Adrenal gland (tissue), 5 donors: ENCODE data around the gene NPFF.
A peak's percentile ranks its signal among the peaks of the same experiment; 100 is the strongest.

ENCODE experiments used
- POLR2A ChIP-seq, 2 donors: fragments of 450-650 bp; IDR thresholded peaks; one replicate each; pipeline ENCODE4 v1.6.1; 2017; ENCODE audit warnings: antibody characterized with exemption in 2 of 2, mild to moderate bottlenecking in 2 of 2, moderate library complexity in 1 of 2
- TF ChIP-seq, protein P1 (sequence below), 6 experiments: fragments of 450-650 bp in 4 of 6; fragments of 200-600 bp in 2 of 6; sonication (generic) in 1 of 6; IDR thresholded peaks; 1 replicate in 5 of 6; 2 replicates in 1 of 6; pipeline versions ENCODE4 v1.5.1 to v1.8.0; 2016 to 2021; ENCODE audit warnings: antibody characterized with exemption in 6 of 6, mild to moderate bottlenecking in 2 of 6, moderate library complexity in 1 of 6
- donor health status: DM: no; HTN: no; CAD: no.

DNA sequence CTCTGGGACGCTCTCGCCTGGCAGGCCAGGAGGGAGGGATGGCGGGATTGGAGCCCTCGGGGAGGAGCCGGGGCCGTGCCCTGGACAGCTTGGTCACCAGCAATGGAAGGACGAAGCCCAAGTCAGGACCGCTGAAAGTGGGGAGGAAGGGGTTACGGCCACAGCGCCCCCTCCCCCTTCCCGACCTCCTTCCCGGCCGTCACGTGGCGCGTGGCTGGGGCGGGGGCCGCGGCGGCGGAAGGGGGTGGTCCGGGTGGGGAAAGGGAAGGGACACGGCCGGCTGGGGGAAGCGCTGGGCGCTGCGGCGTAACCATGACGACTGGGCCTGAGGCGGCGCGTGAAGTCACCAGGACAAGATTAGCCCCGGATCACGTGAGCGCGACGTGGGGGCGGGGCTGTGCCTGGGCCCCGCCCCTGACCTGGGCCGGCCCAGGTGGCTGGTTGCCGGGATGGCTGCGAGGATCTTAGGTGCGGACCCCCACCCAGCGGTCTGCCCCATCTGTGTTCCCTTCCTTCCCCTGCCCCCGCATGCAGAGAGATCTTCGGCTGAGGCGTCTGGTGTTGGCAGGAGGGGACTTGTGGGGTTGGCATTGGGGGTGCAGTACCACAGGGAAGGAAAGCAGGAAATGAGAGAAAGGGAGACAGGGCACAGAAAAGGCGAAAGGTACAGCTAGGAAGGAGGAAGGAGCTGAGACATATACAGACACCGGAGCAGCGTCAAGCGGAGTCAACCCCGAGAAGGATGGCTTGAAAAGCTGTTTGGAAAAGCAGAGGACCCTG, 14.3 kb downstream of the NPFF start:
- TF ChIP-seq, protein P1, sequence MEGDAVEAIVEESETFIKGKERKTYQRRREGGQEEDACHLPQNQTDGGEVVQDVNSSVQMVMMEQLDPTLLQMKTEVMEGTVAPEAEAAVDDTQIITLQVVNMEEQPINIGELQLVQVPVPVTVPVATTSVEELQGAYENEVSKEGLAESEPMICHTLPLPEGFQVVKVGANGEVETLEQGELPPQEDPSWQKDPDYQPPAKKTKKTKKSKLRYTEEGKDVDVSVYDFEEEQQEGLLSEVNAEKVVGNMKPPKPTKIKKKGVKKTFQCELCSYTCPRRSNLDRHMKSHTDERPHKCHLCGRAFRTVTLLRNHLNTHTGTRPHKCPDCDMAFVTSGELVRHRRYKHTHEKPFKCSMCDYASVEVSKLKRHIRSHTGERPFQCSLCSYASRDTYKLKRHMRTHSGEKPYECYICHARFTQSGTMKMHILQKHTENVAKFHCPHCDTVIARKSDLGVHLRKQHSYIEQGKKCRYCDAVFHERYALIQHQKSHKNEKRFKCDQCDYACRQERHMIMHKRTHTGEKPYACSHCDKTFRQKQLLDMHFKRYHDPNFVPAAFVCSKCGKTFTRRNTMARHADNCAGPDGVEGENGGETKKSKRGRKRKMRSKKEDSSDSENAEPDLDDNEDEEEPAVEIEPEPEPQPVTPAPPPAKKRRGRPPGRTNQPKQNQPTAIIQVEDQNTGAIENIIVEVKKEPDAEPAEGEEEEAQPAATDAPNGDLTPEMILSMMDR (IDR thresholded peaks at IDR 0.05): no peak
- TF ChIP-seq POLR2A (IDR thresholded peaks at IDR 0.05): peak; percentile 16 to 62
